WTC11 (cell line): Measurements from ENCODE around the gene GSC. TPM values are rescaled to one million over a fixed set of nuclear protein-coding genes. Genes with fewer than 3 reads are reported as not detected.
"Not testable (repeated sequence)": the region's sequence is repeated elsewhere in the genome, so short reads cannot be mapped to it uniquely, and the experiment has no call there.

Source experiments
- ATAC-seq: fragments of 200-7000 bp; cut with Tn5 transposase; 2 replicates; pipeline ENCODE4 v1.10.0; 2021; ENCODE audit warnings: mild to moderate bottlenecking, moderate library complexity
- CTCF ChIA-PET: fragments of 300-600 bp; sonication (Branson Sonifier 250); formaldehyde crosslinking; loops from one replicate; lab custom pipeline; 2021; ENCODE audit warnings: antibody characterized with exemption; lab: Charles Lee
- POLR2A ChIA-PET: fragments of 350-600 bp; sonication (Branson Sonifier 250); formaldehyde crosslinking; loops from one replicate; lab custom pipeline; 2021; ENCODE audit warnings: antibody characterized with exemption; lab: Charles Lee
- DNase-seq: peaks from one replicate; pipeline ENCODE4 v3.0.0; 2021; ENCODE audit warnings: low spot score
- H3K27ac Mint-ChIP-seq: 2 replicates; pipeline ENCODE4 v1.8.0; 2021; ENCODE audit warnings: mixed read lengths
- H3K27me3 Mint-ChIP-seq: 2 replicates; pipeline ENCODE4 v1.8.0; 2021; ENCODE audit warnings: low read depth, mild to moderate bottlenecking, moderate library complexity, mixed read lengths
- H3K36me3 Mint-ChIP-seq: 2 replicates; pipeline ENCODE4 v1.8.0; 2021; ENCODE audit warnings: mixed read lengths
- H3K4me1 Mint-ChIP-seq: 2 replicates; pipeline ENCODE4 v1.8.0; 2022; ENCODE audit warnings: mixed read lengths
- H3K4me3 Mint-ChIP-seq: 2 replicates; pipeline ENCODE4 v1.8.0; 2021; ENCODE audit warnings: mild to moderate bottlenecking, moderate library complexity, mixed read lengths
- H3K9me3 Mint-ChIP-seq: 2 replicates; pipeline ENCODE4 v1.8.0; 2021; ENCODE audit warnings: mixed read lengths
- ELF4 ChIP-seq: sonication (generic); formaldehyde crosslinking; IDR thresholded peaks from 2 replicates; pipeline ENCODE4 v1.8.1; 2022; ENCODE audit warnings: low read depth, mild to moderate bottlenecking, moderate library complexity, missing genetic modification reagents
- MAX ChIP-seq: sonication (generic); formaldehyde crosslinking; IDR thresholded peaks from 2 replicates; pipeline ENCODE4 v1.8.0; 2022; ENCODE audit warnings: mild to moderate bottlenecking, missing genetic modification reagents
- MYBL2 ChIP-seq: sonication (generic); formaldehyde crosslinking; IDR thresholded peaks from 2 replicates; pipeline ENCODE4 v1.8.1; 2023; ENCODE audit warnings: mild to moderate bottlenecking, moderate library complexity, missing genetic modification reagents
- NFE2L1 ChIP-seq: sonication (generic); formaldehyde crosslinking; IDR thresholded peaks from 2 replicates; pipeline ENCODE4 v1.8.1; 2023; ENCODE audit warnings: missing genetic modification reagents
- NFYB ChIP-seq: sonication (generic); formaldehyde crosslinking; conservative IDR thresholded peaks from 2 replicates; pipeline ENCODE4 v1.8.0; 2022; ENCODE audit warnings: low read depth, missing genetic modification reagents
- NR2C2 ChIP-seq: sonication (generic); formaldehyde crosslinking; IDR thresholded peaks from 2 replicates; pipeline ENCODE4 v1.8.0; 2022; ENCODE audit warnings: mild to moderate bottlenecking, missing genetic modification reagents
- NR3C1 ChIP-seq: sonication (generic); formaldehyde crosslinking; conservative IDR thresholded peaks from 2 replicates; pipeline ENCODE4 v1.8.1; 2023; ENCODE audit warnings: low read depth, mild to moderate bottlenecking, missing genetic modification reagents
- TEAD1 ChIP-seq: sonication (generic); formaldehyde crosslinking; IDR thresholded peaks from 2 replicates; pipeline ENCODE4 v1.8.0; 2022; ENCODE audit warnings: mild to moderate bottlenecking, missing genetic modification reagents
- TP53 ChIP-seq: sonication (generic); formaldehyde crosslinking; IDR thresholded peaks from 2 replicates; pipeline ENCODE4 v1.8.1; 2023; ENCODE audit warnings: mild to moderate bottlenecking, missing genetic modification reagents
- ZNF396 ChIP-seq: fragments of 250-450 bp; sonication (Bioruptor Pico); IDR thresholded peaks from 2 replicates; pipeline ENCODE4 v1.8.0; 2021; ENCODE audit warnings: mild to moderate bottlenecking, moderate library complexity, borderline replicate concordance
- ZNF423 ChIP-seq: fragments of 250-450 bp; sonication (Bioruptor Pico); IDR thresholded peaks from 2 replicates; pipeline ENCODE4 v2.1.2; 2022; ENCODE audit warnings: mild to moderate bottlenecking, moderate library complexity
- total RNA-seq: library from RNA; stranded (reverse); gene quantifications from 3 replicates; pipeline ENCODE4 v1.2.3, GENCODE V29; 2021
- TF ChIP-seq, protein P1 (sequence below): fragments of 250-450 bp; sonication (Bioruptor Pico); IDR thresholded peaks from 2 replicates; pipeline ENCODE4 v2.1.2; 2022; ENCODE audit warnings: mild to moderate bottlenecking, moderate library complexity
- TF ChIP-seq, protein P2 (sequence below): sonication (generic); formaldehyde crosslinking; IDR thresholded peaks from 2 replicates; pipeline ENCODE4 v1.8.1; 2022; ENCODE audit warnings: missing genetic modification reagents, borderline replicate concordance
- TF ChIP-seq, protein P3 (sequence below): fragments of 250-450 bp; sonication (Bioruptor Pico); IDR thresholded peaks from 2 replicates; pipeline ENCODE4 v1.9.0; 2021; ENCODE audit warnings: mild to moderate bottlenecking
- TF ChIP-seq, protein P4 (sequence below): sonication (generic); formaldehyde crosslinking; IDR thresholded peaks from 2 replicates; pipeline ENCODE4 v1.8.1; 2023; ENCODE audit warnings: mild to moderate bottlenecking, missing genetic modification reagents, borderline replicate concordance
- TF ChIP-seq, protein P5 (sequence below): fragments of 250-450 bp; sonication (Bioruptor Pico); IDR thresholded peaks from 2 replicates; pipeline ENCODE4 v1.9.0; 2021; ENCODE audit warnings: mild to moderate bottlenecking, borderline replicate concordance

The GSC gene
- total RNA-seq, 1 experiment from 2014 or later, result 4.4 TPM

- TF ChIP-seq, protein P1, sequence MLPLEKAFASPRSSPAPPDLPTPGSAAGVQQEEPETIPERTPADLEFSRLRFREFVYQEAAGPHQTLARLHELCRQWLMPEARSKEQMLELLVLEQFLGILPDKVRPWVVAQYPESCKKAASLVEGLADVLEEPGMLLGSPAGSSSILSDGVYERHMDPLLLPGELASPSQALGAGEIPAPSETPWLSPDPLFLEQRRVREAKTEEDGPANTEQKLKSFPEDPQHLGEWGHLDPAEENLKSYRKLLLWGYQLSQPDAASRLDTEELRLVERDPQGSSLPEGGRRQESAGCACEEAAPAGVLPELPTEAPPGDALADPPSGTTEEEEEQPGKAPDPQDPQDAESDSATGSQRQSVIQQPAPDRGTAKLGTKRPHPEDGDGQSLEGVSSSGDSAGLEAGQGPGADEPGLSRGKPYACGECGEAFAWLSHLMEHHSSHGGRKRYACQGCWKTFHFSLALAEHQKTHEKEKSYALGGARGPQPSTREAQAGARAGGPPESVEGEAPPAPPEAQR, result no peak
- TF ChIP-seq ZNF396 (CRISPR knock-in tag) (no peak), NFE2L1 (CRISPR knock-in tag) (no peak), MYBL2 (no peak)
These were observed 46.2 kb upstream of the GSC start (continued) for GRCh38 chr14:94816113-94816512.

DNA sequence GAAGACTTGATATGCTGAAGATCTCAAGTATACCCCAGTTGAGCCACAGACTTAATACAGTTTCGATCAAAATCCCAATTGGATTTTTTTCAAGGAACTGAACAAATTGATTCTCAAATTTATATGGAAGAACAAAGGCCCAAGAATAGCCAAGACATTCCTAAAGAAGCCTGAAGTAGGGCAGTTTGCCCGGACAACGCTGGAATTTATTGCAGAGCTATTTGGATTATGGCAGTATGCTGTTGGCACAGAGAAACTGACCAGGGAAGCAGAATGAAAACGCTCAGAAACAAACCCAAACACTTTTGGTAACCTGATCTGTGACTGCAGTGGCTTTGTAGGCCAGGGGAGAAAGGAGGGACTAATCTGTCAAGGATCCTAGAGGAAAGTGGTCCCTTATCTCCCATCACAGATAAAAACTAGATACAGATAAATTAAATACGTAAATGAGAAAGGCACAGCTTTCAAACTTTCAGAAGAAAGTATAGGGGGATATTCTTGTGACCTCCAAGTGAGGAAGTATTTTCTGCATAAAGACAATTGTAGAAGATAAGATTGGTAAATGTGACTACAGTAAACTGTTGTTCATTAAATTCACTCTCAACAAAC is 35.9 kb upstream of the GSC start:
- ATAC-seq, result no peak
- Mint-ChIP-seq H3K4me1 (no peaks in the 10 kb centered on the region), H3K4me3 (no peak overlapping the region), H3K36me3 (no peaks in the 10 kb centered on the region), H3K9me3 (no peaks in the 10 kb centered on the region), H3K27ac (no peak overlapping the region), H3K27me3 (no peaks in the 10 kb centered on the region; the same call in 1 of the 2 replicates)
- ChIA-PET CTCF (no interaction called here), POLR2A (no interaction called here)
- no peak for DNase-seq
- TF ChIP-seq NR2C2 (CRISPR knock-in tag), result no peak
- TF ChIP-seq, protein P2, sequence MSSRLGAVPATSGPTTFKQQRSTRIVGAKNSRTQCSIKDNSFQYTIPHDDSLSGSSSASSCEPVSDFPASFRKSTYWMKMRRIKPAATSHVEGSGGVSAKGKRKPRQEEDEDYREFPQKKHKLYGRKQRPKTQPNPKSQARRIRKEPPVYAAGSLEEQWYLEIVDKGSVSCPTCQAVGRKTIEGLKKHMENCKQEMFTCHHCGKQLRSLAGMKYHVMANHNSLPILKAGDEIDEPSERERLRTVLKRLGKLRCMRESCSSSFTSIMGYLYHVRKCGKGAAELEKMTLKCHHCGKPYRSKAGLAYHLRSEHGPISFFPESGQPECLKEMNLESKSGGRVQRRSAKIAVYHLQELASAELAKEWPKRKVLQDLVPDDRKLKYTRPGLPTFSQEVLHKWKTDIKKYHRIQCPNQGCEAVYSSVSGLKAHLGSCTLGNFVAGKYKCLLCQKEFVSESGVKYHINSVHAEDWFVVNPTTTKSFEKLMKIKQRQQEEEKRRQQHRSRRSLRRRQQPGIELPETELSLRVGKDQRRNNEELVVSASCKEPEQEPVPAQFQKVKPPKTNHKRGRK, result no peak

- DNase-seq, result no peak
- H3K27ac Mint-ChIP-seq, result no peak overlapping the region
- no peak overlapping the region for H3K4me3 Mint-ChIP-seq
- no peaks in the 10 kb centered on the region for H3K9me3 Mint-ChIP-seq
- no peaks in the 10 kb centered on the region; the same call in 1 of the 2 replicates for H3K27me3 Mint-ChIP-seq
- ChIA-PET POLR2A (interaction anchor here (0.7 kb wide), 1 partner anchor 584 kb away, joined by 3 read pairs; no protein-coding TSS in a partner anchor), CTCF (no interaction called here)
- TF ChIP-seq MAX (CRISPR knock-in tag) (no peak), NFYB (no peak), TP53 (CRISPR knock-in tag) (no peak), ELF4 (no peak), ZNF396 (CRISPR knock-in tag) (no peak), NR3C1 (no peak)
- TF ChIP-seq, protein P3, sequence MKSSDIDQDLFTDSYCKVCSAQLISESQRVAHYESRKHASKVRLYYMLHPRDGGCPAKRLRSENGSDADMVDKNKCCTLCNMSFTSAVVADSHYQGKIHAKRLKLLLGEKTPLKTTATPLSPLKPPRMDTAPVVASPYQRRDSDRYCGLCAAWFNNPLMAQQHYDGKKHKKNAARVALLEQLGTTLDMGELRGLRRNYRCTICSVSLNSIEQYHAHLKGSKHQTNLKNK (CRISPR knock-in tag), result no peak
- H3K4me1 Mint-ChIP-seq, result no peaks in the 10 kb centered on the region
- ATAC-seq, result no peak
- H3K36me3 Mint-ChIP-seq, result no peaks in the 10 kb centered on the region
These were observed 31.3 kb upstream of the GSC start for GRCh38 chr14:94801225-94801624.

DNA sequence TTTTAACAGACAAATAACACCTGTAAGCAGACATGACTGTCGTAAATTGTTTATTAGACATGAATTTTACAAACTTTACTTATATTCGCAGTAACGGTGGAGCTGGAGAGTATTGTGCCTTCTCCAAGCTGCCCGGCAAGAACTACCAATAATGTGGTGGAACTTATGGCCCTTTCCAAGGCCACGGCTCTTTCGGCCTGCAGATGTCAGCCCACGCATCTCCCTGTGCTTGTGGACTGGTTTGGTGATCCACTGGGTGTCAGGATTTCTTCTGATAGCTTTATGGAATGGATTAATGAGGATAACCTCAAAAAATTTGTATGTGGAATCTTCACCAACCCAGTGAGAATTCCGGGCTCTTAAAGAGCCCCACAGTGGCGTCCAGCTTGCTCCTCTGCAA is 30.9 kb upstream of the GSC start:
- not testable (repeated sequence) for H3K9me3 Mint-ChIP-seq, DNase-seq, ATAC-seq, H3K4me1 Mint-ChIP-seq, H3K27ac Mint-ChIP-seq, H3K27me3 Mint-ChIP-seq, H3K36me3 Mint-ChIP-seq, H3K4me3 Mint-ChIP-seq
- CTCF ChIA-PET, result interaction anchor here (1.0 kb wide), 1 partner anchor 52 kb away, joined by 3 read pairs; no protein-coding TSS in a partner anchor
- POLR2A ChIA-PET, result interaction anchor here (0.7 kb wide), 1 partner anchor 585 kb away, joined by 3 read pairs; no protein-coding TSS in a partner anchor

GRCh38 chr14:94797887-94798286 is 28.0 kb upstream of the GSC start:
- Mint-ChIP-seq H3K9me3 (no peaks in the 10 kb centered on the region), H3K36me3 (no peaks in the 10 kb centered on the region), H3K4me1 (no peaks in the 10 kb centered on the region), H3K4me3 (no peak overlapping the region), H3K27me3 (no peaks in the 10 kb centered on the region; the same call in 1 of the 2 replicates), H3K27ac (no peak overlapping the region)
- ChIA-PET CTCF (no interaction called here), POLR2A (no interaction called here)
- no peak for DNase-seq
- no peak for ATAC-seq
- TF ChIP-seq, protein P4, sequence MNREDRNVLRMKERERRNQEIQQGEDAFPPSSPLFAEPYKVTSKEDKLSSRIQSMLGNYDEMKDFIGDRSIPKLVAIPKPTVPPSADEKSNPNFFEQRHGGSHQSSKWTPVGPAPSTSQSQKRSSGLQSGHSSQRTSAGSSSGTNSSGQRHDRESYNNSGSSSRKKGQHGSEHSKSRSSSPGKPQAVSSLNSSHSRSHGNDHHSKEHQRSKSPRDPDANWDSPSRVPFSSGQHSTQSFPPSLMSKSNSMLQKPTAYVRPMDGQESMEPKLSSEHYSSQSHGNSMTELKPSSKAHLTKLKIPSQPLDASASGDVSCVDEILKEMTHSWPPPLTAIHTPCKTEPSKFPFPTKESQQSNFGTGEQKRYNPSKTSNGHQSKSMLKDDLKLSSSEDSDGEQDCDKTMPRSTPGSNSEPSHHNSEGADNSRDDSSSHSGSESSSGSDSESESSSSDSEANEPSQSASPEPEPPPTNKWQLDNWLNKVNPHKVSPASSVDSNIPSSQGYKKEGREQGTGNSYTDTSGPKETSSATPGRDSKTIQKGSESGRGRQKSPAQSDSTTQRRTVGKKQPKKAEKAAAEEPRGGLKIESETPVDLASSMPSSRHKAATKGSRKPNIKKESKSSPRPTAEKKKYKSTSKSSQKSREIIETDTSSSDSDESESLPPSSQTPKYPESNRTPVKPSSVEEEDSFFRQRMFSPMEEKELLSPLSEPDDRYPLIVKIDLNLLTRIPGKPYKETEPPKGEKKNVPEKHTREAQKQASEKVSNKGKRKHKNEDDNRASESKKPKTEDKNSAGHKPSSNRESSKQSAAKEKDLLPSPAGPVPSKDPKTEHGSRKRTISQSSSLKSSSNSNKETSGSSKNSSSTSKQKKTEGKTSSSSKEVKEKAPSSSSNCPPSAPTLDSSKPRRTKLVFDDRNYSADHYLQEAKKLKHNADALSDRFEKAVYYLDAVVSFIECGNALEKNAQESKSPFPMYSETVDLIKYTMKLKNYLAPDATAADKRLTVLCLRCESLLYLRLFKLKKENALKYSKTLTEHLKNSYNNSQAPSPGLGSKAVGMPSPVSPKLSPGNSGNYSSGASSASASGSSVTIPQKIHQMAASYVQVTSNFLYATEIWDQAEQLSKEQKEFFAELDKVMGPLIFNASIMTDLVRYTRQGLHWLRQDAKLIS (CRISPR knock-in tag), result no peak
- TF ChIP-seq ZNF423 (CRISPR knock-in tag) (no peak), TEAD1 (CRISPR knock-in tag) (no peak)
- TF ChIP-seq, protein P5, sequence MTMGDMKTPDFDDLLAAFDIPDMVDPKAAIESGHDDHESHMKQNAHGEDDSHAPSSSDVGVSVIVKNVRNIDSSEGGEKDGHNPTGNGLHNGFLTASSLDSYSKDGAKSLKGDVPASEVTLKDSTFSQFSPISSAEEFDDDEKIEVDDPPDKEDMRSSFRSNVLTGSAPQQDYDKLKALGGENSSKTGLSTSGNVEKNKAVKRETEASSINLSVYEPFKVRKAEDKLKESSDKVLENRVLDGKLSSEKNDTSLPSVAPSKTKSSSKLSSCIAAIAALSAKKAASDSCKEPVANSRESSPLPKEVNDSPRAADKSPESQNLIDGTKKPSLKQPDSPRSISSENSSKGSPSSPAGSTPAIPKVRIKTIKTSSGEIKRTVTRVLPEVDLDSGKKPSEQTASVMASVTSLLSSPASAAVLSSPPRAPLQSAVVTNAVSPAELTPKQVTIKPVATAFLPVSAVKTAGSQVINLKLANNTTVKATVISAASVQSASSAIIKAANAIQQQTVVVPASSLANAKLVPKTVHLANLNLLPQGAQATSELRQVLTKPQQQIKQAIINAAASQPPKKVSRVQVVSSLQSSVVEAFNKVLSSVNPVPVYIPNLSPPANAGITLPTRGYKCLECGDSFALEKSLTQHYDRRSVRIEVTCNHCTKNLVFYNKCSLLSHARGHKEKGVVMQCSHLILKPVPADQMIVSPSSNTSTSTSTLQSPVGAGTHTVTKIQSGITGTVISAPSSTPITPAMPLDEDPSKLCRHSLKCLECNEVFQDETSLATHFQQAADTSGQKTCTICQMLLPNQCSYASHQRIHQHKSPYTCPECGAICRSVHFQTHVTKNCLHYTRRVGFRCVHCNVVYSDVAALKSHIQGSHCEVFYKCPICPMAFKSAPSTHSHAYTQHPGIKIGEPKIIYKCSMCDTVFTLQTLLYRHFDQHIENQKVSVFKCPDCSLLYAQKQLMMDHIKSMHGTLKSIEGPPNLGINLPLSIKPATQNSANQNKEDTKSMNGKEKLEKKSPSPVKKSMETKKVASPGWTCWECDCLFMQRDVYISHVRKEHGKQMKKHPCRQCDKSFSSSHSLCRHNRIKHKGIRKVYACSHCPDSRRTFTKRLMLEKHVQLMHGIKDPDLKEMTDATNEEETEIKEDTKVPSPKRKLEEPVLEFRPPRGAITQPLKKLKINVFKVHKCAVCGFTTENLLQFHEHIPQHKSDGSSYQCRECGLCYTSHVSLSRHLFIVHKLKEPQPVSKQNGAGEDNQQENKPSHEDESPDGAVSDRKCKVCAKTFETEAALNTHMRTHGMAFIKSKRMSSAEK (CRISPR knock-in tag), result no peak
